IMR-90 (cell line): ENCODE results near the gene SPINT3. TPM values are rescaled to one million over a fixed set of nuclear protein-coding genes. Genes with fewer than 3 reads are reported as not detected.

Experiments used
- ATAC-seq: fragments of 200-7000 bp; cut with Tn5 transposase; 2 replicates; pipeline ENCODE4 v1.9.1; 2020; ENCODE audit warnings: low read depth, mild to moderate bottlenecking, moderate library complexity
- BruUV-seq: library from RNA; stranded (reverse); fragments of 400-500 nt; replicated peaks from 2 replicates; lab custom pipeline; 2021; lab: Mats Ljungman, UMichigan
- CTCF ChIA-PET: fragments of 300-600 bp; formaldehyde crosslinking; extraction: SDS; loops from one replicate; lab custom pipeline; 2021; ENCODE audit warnings: antibody characterized with exemption; lab: Yijun Ruan, JAX
- POLR2A ChIA-PET: fragments of 300-600 bp; sonication (Branson Sonifier 250); formaldehyde crosslinking; loops from one replicate; lab custom pipeline; 2022; ENCODE audit warnings: antibody characterized with exemption; ENCODE audit not compliant: unreplicated experiment; lab: Charles Lee
- DNase-seq: peaks from one replicate; pipeline ENCODE4 v3.0.0; 2013
- H2AFZ ChIP-seq: replicated peaks from 2 replicates; pipeline ENCODE3; 2013; ENCODE audit warnings: low read length, mild to moderate bottlenecking; ENCODE audit not compliant: poor library complexity
- H2AK5ac ChIP-seq: 2 replicates; pipeline ENCODE4 v1.6.1; 2013; ENCODE audit warnings: low read depth, low read length, inconsistent platforms
- H2AK9ac ChIP-seq: replicated peaks from 2 replicates; pipeline ENCODE3; 2013; ENCODE audit warnings: mild to moderate bottlenecking, low read depth, low read length, moderate library complexity; ENCODE audit not compliant: poor library complexity
- H2BK120ac ChIP-seq: 2 replicates; pipeline ENCODE4 v1.6.1; 2013; ENCODE audit warnings: low read depth, low read length, inconsistent platforms
- H2BK15ac ChIP-seq: 3 replicates; pipeline ENCODE4 v1.6.1; 2013; ENCODE audit warnings: low read depth, low read length, inconsistent platforms
- H2BK20ac ChIP-seq: 2 replicates; pipeline ENCODE4 v1.6.1; 2013; ENCODE audit warnings: low read depth, mild to moderate bottlenecking, inconsistent platforms, low read length, moderate library complexity
- H2BK5ac ChIP-seq: 2 replicates; pipeline ENCODE4 v1.6.1; 2013; ENCODE audit warnings: mild to moderate bottlenecking, low read depth, low read length, inconsistent platforms; ENCODE audit not compliant: poor library complexity, severe bottlenecking
- H3K14ac ChIP-seq: replicated peaks from 2 replicates; pipeline ENCODE4 v1.6.1; 2013; ENCODE audit warnings: low read depth, low read length, inconsistent platforms
- H3K18ac ChIP-seq: 2 replicates; pipeline ENCODE4 v1.6.1; 2013; ENCODE audit warnings: low read depth, low read length, control low read depth
- H3K23ac ChIP-seq: 2 replicates; pipeline ENCODE4 v1.6.1; 2013; ENCODE audit warnings: low read depth, low read length, inconsistent platforms
- H3K27ac ChIP-seq: 2 replicates; pipeline ENCODE4 v1.5.1; 2013; ENCODE audit warnings: mild to moderate bottlenecking, control low read depth, low read length; ENCODE audit not compliant: insufficient read depth
- H3K27me3 ChIP-seq: 2 replicates; pipeline ENCODE4 v1.6.1; 2013; ENCODE audit warnings: low read length; ENCODE audit not compliant: control insufficient read depth, insufficient read depth
- H3K36me3 ChIP-seq: 2 replicates; pipeline ENCODE4 v1.6.1; 2013; ENCODE audit warnings: low read length, mixed read lengths; ENCODE audit not compliant: control insufficient read depth, insufficient read depth
- H3K4ac ChIP-seq: 2 replicates; pipeline ENCODE4 v1.6.1; 2013; ENCODE audit warnings: low read depth, low read length, inconsistent platforms
- H3K4me1 ChIP-seq: 2 replicates; pipeline ENCODE4 v1.6.1; 2013; ENCODE audit warnings: low read length, mixed read lengths; ENCODE audit not compliant: control insufficient read depth, insufficient read depth
- H3K4me2 ChIP-seq: 2 replicates; pipeline ENCODE4 v1.6.1; 2013; ENCODE audit warnings: low read depth, mild to moderate bottlenecking, control low read depth, low read length, moderate library complexity
- H3K4me3 ChIP-seq: 2 replicates; pipeline ENCODE4 v1.5.1; 2013; ENCODE audit warnings: low read depth, mild to moderate bottlenecking, control low read depth, low read length, moderate library complexity; ENCODE audit not compliant: insufficient read depth
- H3K56ac ChIP-seq: 2 replicates; pipeline ENCODE4 v1.6.1; 2013; ENCODE audit warnings: low read length, inconsistent platforms; ENCODE audit not compliant: insufficient read depth; ENCODE audit errors: extremely low read depth
- H3K79me1 ChIP-seq, 2 experiments: 2 replicates each; pipeline ENCODE4 v1.6.1; 2013; ENCODE audit warnings: low read length in 2 of 2, inconsistent platforms in 1 of 2, low read depth in 1 of 2
- H3K9ac ChIP-seq: 2 replicates; pipeline ENCODE4 v1.6.1; 2013; ENCODE audit warnings: low read depth, low read length, control low read depth
- H3K9me1 ChIP-seq: 2 replicates; pipeline ENCODE4 v1.6.1; 2013; ENCODE audit warnings: low read length, inconsistent platforms; ENCODE audit not compliant: insufficient read depth
- H3K9me3 ChIP-seq: 2 replicates; pipeline ENCODE4 v1.6.1; 2013; ENCODE audit warnings: low read length; ENCODE audit not compliant: control insufficient read depth, insufficient read depth
- H4K20me1 ChIP-seq: 2 replicates; pipeline ENCODE4 v1.6.1; 2013; ENCODE audit warnings: low read length, inconsistent platforms; ENCODE audit not compliant: insufficient read depth
- H4K5ac ChIP-seq: 2 replicates; pipeline ENCODE4 v1.6.1; 2013; ENCODE audit warnings: mild to moderate bottlenecking, low read depth, low read length, control low read depth
- H4K8ac ChIP-seq, 2 experiments: 2 replicates each; pipeline ENCODE4 v1.6.1; 2013; ENCODE audit warnings: low read depth in 2 of 2, low read length in 2 of 2, control low read depth in 1 of 2, inconsistent platforms in 1 of 2
- H4K91ac ChIP-seq: 2 replicates; pipeline ENCODE4 v1.6.1; 2013; ENCODE audit warnings: low read depth, low read length, inconsistent platforms; ENCODE audit not compliant: insufficient read depth
- BHLHE40 ChIP-seq: fragments of 150-350 bp; IDR thresholded peaks from 2 replicates; pipeline ENCODE4 v1.6.1; 2016; ENCODE audit warnings: mild to moderate bottlenecking, low read depth, low read length
- CEBPB ChIP-seq: IDR thresholded peaks from 2 replicates; pipeline ENCODE4 v1.6.1; 2012; ENCODE audit warnings: low read depth, low read length, improper control_type of control experiment
- CHD1 ChIP-seq: IDR thresholded peaks from 2 replicates; pipeline ENCODE4 v1.6.1; 2012; ENCODE audit warnings: low read depth, low read length, improper control_type of control experiment
- FOS ChIP-seq: fragments of 150-350 bp; IDR thresholded peaks from 2 replicates; pipeline ENCODE4 v1.6.1; 2016; ENCODE audit warnings: low read depth, low read length
- MAFK ChIP-seq: IDR thresholded peaks from 2 replicates; pipeline ENCODE4 v1.6.1; 2012; ENCODE audit warnings: low read depth, low read length, improper control_type of control experiment
- MAZ ChIP-seq: IDR thresholded peaks from 2 replicates; pipeline ENCODE4 v1.6.1; 2012; ENCODE audit warnings: low read depth, mild to moderate bottlenecking, low read length, improper control_type of control experiment, moderate library complexity, borderline replicate concordance
- MXI1 ChIP-seq: IDR thresholded peaks from 2 replicates; pipeline ENCODE4 v1.6.1; 2012; ENCODE audit warnings: low read depth, mild to moderate bottlenecking, low read length, moderate library complexity, borderline replicate concordance
- NFE2L2 ChIP-seq: fragments of 150-350 bp; IDR thresholded peaks from 2 replicates; pipeline ENCODE4 v1.6.1; 2016; ENCODE audit warnings: low read depth, mild to moderate bottlenecking, low read length
- RAD21 ChIP-seq: IDR thresholded peaks from 2 replicates; pipeline ENCODE4 v1.6.1; 2012; ENCODE audit warnings: low read length, improper control_type of control experiment
- RFX5 ChIP-seq: IDR thresholded peaks from 2 replicates; pipeline ENCODE4 v1.8.0; 2012; ENCODE audit warnings: low read depth, mild to moderate bottlenecking, low read length, moderate library complexity
- SMC3 ChIP-seq: fragments of 150-350 bp; IDR thresholded peaks from 2 replicates; pipeline ENCODE4 v1.6.1; 2016; ENCODE audit warnings: low read depth, mild to moderate bottlenecking, antibody characterized with exemption, low read length, moderate library complexity
- WGBS, 2 experiments: methylation state at CpG; one replicate each; pipeline versions ENCODE4 v1.1.5 to v1.1.7; 2013; ENCODE audit warnings: missing lambda C conversion rate in 2 of 2; ENCODE audit not compliant: insufficient read length in 1 of 2; ENCODE audit errors: extremely low coverage in 2 of 2; 5-methylcytosine and 5-hydroxymethylcytosine counted together
- dilution Hi-C: fragments of 300-500 bp; cut with HindIII; formaldehyde crosslinking; loops from one replicate; pipeline ENCODE4 v1.14.3; 2018; ENCODE audit warnings: low sequenced_read_pairs; ENCODE audit not compliant: unreplicated experiment
- in situ Hi-C: fragments of 300-500 bp; cut with MboI; formaldehyde crosslinking; loops from 3 replicates; pipeline ENCODE4 v1.14.3; 2019; ENCODE audit warnings: low sequenced_read_pairs, inconsistent platforms, mixed read lengths
- intact Hi-C: fragments of 100-400 bp; cut with micrococcal nuclease; formaldehyde crosslinking; loops from 2 replicates; pipeline ENCODE4 v1.10.0; 2022
- polyA plus RNA-seq, 3 experiments: library from polyadenylated mRNA; depleted of rRNA; stranded (reverse); fragments of >200 nt; gene quantifications; 2 replicates each; pipeline ENCODE4 v1.2.3, GENCODE V29; 2012; ENCODE audit warnings: low replicate concordance in 1 of 3
- total RNA-seq: library from RNA; depleted of rRNA; stranded (reverse); fragments of >200 nt; gene quantifications from 2 replicates; pipeline ENCODE4 v1.2.3, GENCODE V29; 2012
- TF ChIP-seq, protein P1 (sequence below): conservative IDR thresholded peaks from 2 replicates; pipeline ENCODE4 v1.5.1; 2012; ENCODE audit warnings: mild to moderate bottlenecking, low read depth, low read length, improper control_type of control experiment

SPINT3 gene
- total and polyA plus RNA-seq, 2 of the 4 experiments (the other 2 are of a cell fraction): not detected

GRCh38 chr20:45555198-45555597 lies 39.8 kb upstream of the SPINT3 start:
- no peak overlapping the region for H3K4ac ChIP-seq
- H2BK20ac ChIP-seq: no peak overlapping the region
- no peaks in the 10 kb centered on the region for H4K20me1 ChIP-seq
- POLR2A ChIA-PET: no interaction called here
- no peak overlapping the region for H3K9ac ChIP-seq
- no peak overlapping the region for H4K8ac ChIP-seq
- no peaks in the 10 kb centered on the region for H3K4me1 ChIP-seq
- no peak overlapping the region for H3K56ac ChIP-seq
- H4K5ac ChIP-seq: no peak overlapping the region
- no peak overlapping the region for H4K91ac ChIP-seq
- no peak overlapping the region for H2BK5ac ChIP-seq
- H3K36me3 ChIP-seq: no peaks in the 10 kb centered on the region
- BruUV-seq: no TSS peak
- no peak overlapping the region for H2AK5ac ChIP-seq
- H3K4me3 ChIP-seq: no peak overlapping the region
- H2BK15ac ChIP-seq: no peak overlapping the region
- H3K79me1 ChIP-seq: no peaks in the 10 kb centered on the region
- no peak overlapping the region for H3K4me2 ChIP-seq
- CTCF ChIA-PET: no interaction called here
- H3K14ac ChIP-seq: no peak overlapping the region
- no peak overlapping the region for H3K27ac ChIP-seq
- no peaks in the 10 kb centered on the region for H3K27me3 ChIP-seq
- WGBS, 2 experiments: no CpG with 5 or more reads among the region's 1 CpG
- DNase-seq: no peak
- H2BK120ac ChIP-seq: no peak overlapping the region
- no peak for ATAC-seq
- H3K9me1 ChIP-seq: no peaks in the 10 kb centered on the region
- no peak overlapping the region for H3K18ac ChIP-seq
- no peak overlapping the region for H3K23ac ChIP-seq
- no peak overlapping the region for H2AFZ ChIP-seq
- no peak overlapping the region for H2AK9ac ChIP-seq
- TF ChIP-seq MXI1: no peak
- TF ChIP-seq, protein P1, sequence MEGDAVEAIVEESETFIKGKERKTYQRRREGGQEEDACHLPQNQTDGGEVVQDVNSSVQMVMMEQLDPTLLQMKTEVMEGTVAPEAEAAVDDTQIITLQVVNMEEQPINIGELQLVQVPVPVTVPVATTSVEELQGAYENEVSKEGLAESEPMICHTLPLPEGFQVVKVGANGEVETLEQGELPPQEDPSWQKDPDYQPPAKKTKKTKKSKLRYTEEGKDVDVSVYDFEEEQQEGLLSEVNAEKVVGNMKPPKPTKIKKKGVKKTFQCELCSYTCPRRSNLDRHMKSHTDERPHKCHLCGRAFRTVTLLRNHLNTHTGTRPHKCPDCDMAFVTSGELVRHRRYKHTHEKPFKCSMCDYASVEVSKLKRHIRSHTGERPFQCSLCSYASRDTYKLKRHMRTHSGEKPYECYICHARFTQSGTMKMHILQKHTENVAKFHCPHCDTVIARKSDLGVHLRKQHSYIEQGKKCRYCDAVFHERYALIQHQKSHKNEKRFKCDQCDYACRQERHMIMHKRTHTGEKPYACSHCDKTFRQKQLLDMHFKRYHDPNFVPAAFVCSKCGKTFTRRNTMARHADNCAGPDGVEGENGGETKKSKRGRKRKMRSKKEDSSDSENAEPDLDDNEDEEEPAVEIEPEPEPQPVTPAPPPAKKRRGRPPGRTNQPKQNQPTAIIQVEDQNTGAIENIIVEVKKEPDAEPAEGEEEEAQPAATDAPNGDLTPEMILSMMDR: no peak
- no peak for TF ChIP-seq MAZ
- no peak for TF ChIP-seq SMC3
- TF ChIP-seq FOS: no peak
- no peak for TF ChIP-seq RAD21
- no peak for TF ChIP-seq CEBPB
- TF ChIP-seq MAFK: no peak
- no peak for TF ChIP-seq CHD1
- TF ChIP-seq BHLHE40: no peak
- no peak for TF ChIP-seq RFX5
- no peak for TF ChIP-seq NFE2L2
- intact Hi-C loops: no loop called here
- in situ Hi-C loops: no loop called here
- dilution Hi-C loops: no loop called here
- no peaks in the 10 kb centered on the region for H3K9me3 ChIP-seq
